Right hindlimb (tissue), 1 donor: ENCODE results near the gene RGS18.
"Not testable (repeated sequence)": the region's sequence is repeated elsewhere in the genome, so short reads cannot be mapped to it uniquely, and the experiment has no call there.

Experiments used
- DNase-seq: peaks from one replicate; pipeline ENCODE4 v3.0.0-alpha.2; 2018

RGS18 gene

GRCh38 chr1:192167911-192168700, 9.8 kb downstream of the RGS18 start:
- DNase-seq = peak; percentile 28

GRCh38 chr1:192168964-192169363, 10.7 kb downstream of the RGS18 start:
- DNase-seq = no peak

- DNase-seq = no peak
These were observed 12.1 kb downstream of the RGS18 start for GRCh38 chr1:192170196-192170984.

GRCh38 chr1:192171123-192171522, 12.9 kb downstream of the RGS18 start:
- DNase-seq = no peak

- DNase-seq = no peak
These were observed 17.7 kb downstream of the RGS18 start for GRCh38 chr1:192175971-192176370.

- no peak for DNase-seq
These were observed 25.5 kb downstream of the RGS18 start for GRCh38 chr1:192183788-192184187.

GRCh38 chr1:192186197-192186596, 27.9 kb downstream of the RGS18 start:
- no peak for DNase-seq

GRCh38 chr1:192190066-192190465, 31.8 kb downstream of the RGS18 start:
- DNase-seq = no peak

GRCh38 chr1:192201303-192201702, 43.0 kb downstream of the RGS18 start:
- DNase-seq = no peak

- DNase-seq = no peak
These were observed 66.1 kb downstream of the RGS18 start for GRCh38 chr1:192224396-192224795.

- no peak for DNase-seq
These were observed 66.6 kb downstream of the RGS18 start for GRCh38 chr1:192224846-192225245.

- DNase-seq = no peak
These were observed 67.0 kb downstream of the RGS18 start for GRCh38 chr1:192225266-192225665.

GRCh38 chr1:192225703-192226102, 67.4 kb downstream of the RGS18 start:
- no peak for DNase-seq

GRCh38 chr1:192227330-192227729, 69.1 kb downstream of the RGS18 start:
- DNase-seq = no peak

- DNase-seq = not testable (repeated sequence)
These were observed 69.7 kb downstream of the RGS18 start for GRCh38 chr1:192227980-192228379.

GRCh38 chr1:192232817-192233417, 74.7 kb downstream of the RGS18 start:
- DNase-seq = no peak

- no peak for DNase-seq
These were observed 76.9 kb downstream of the RGS18 start for GRCh38 chr1:192235127-192235526.
